K562 (cell line): Measurements from ENCODE around the gene CAPN10. TPM values are rescaled to one million over a fixed set of nuclear protein-coding genes. Genes with fewer than 3 reads are reported as not detected.
A peak's percentile ranks its signal among the peaks of the same experiment; 100 is the strongest.

Experiments used
- ARHGAP35 ChIP-seq: fragments of 450-650 bp; IDR thresholded peaks from 2 replicates; pipeline ENCODE4 v1.6.1; 2018; ENCODE audit not compliant: partially characterized antibody
- BDP1 ChIP-seq: IDR thresholded peaks from 3 replicates; pipeline ENCODE4 v1.6.1; 2011; ENCODE audit not compliant: insufficient read length, insufficient read depth
- GTF2F1 ChIP-seq: IDR thresholded peaks from 2 replicates; pipeline ENCODE4 v1.6.1; 2011; ENCODE audit warnings: low read depth, low read length, improper control_type of control experiment
- HDAC8 ChIP-seq: fragments of 450-650 bp; IDR thresholded peaks from 2 replicates; pipeline ENCODE4 v1.6.1; 2016; ENCODE audit warnings: mild to moderate bottlenecking, missing genetic modification characterization, moderate library complexity, missing compliant biosample characterization
- HOMEZ ChIP-seq: fragments of 250-450 bp; sonication (Bioruptor Pico); IDR thresholded peaks from 2 replicates; pipeline ENCODE4 v1.4.0; 2020; ENCODE audit warnings: mild to moderate bottlenecking, moderate library complexity
- MTA3 ChIP-seq: fragments of 450-650 bp; formaldehyde crosslinking; IDR thresholded peaks from 2 replicates; pipeline ENCODE4 v1.6.1; 2017; ENCODE audit warnings: mild to moderate bottlenecking, borderline replicate concordance
- PHB ChIP-seq: fragments of 250-450 bp; sonication (Bioruptor Pico); IDR thresholded peaks from 2 replicates; pipeline ENCODE4 v1.5.0; 2021
- PURB ChIP-seq: sonication (generic); formaldehyde crosslinking; IDR thresholded peaks from 2 replicates; pipeline ENCODE4 v1.9.0; 2021; ENCODE audit warnings: low read depth, mild to moderate bottlenecking, missing genetic modification reagents
- SIN3A ChIP-seq, 2 experiments: fragments of 150-350 bp in 1 of 2; IDR thresholded peaks; 2 replicates each; pipeline ENCODE4 v1.6.1; 2011 to 2016; ENCODE audit warnings: borderline replicate concordance in 2 of 2, low read depth in 2 of 2, low read length in 2 of 2, mild to moderate bottlenecking in 2 of 2, moderate library complexity in 2 of 2; ENCODE audit not compliant: control insufficient read depth in 1 of 2
- TEAD1 ChIP-seq, 2 experiments: fragments of 450-650 bp in 1 of 2; sonication (generic) in 1 of 2; formaldehyde crosslinking; IDR thresholded peaks; 2 replicates each; pipeline versions ENCODE4 v1.4.0 to v1.8.0; 2020 to 2022; ENCODE audit warnings: mild to moderate bottlenecking in 2 of 2, missing genetic modification reagents in 1 of 2
- TOE1 ChIP-seq, 2 experiments: fragments of 450-650 bp in 1 of 2; sonication (generic) in 1 of 2; formaldehyde crosslinking in 1 of 2; IDR thresholded peaks; 2 replicates each; pipeline versions ENCODE4 v1.7.1 to v1.8.0; 2016 to 2022; ENCODE audit warnings: borderline replicate concordance in 2 of 2, mild to moderate bottlenecking in 2 of 2, antibody characterized with exemption in 1 of 2, inconsistent platforms in 1 of 2, low read depth in 1 of 2, missing genetic modification reagents in 1 of 2, moderate library complexity in 1 of 2
- ZNF133 ChIP-seq: fragments of 250-450 bp; sonication (Bioruptor Pico); IDR thresholded peaks from 2 replicates; pipeline ENCODE4 v1.4.0; 2020; ENCODE audit warnings: mild to moderate bottlenecking
- ZNF436 ChIP-seq: fragments of 250-450, 450-650 bp; sonication (Bioruptor Pico); formaldehyde crosslinking; IDR thresholded peaks from 2 replicates; pipeline ENCODE4 v1.7.0; 2020; ENCODE audit warnings: mild to moderate bottlenecking
- ZNF780A ChIP-seq: fragments of 250-450 bp; sonication (Bioruptor Pico); IDR thresholded peaks from 2 replicates; pipeline ENCODE4 v1.5.0; 2021; ENCODE audit warnings: mild to moderate bottlenecking
- polyA plus RNA-seq, 8 experiments: library from polyadenylated mRNA; depleted of rRNA in 4 of 8; stranded (reverse) in 5 of 8; unstranded in 3 of 8; fragments of >200 nt; fragmentation: Nextera tagmentation in 2 of 8; fragmentation: Illumina TruSeq in 1 of 8; extraction: Ambion mirVana in 2 of 8; extraction: Trizol in 1 of 8; gene quantifications; 2 replicates each; pipeline versions ENCODE4 v1.2.1 to v1.2.3, GENCODE V29; 2011 to 2014; ENCODE audit warnings: inconsistent platforms in 1 of 8, missing spikeins in 1 of 8
- total RNA-seq, 7 experiments: library from RNA; depleted of rRNA in 6 of 7; stranded (reverse); fragments of >200 nt in 6 of 7; fragmentation: Illumina TruSeq in 2 of 7; extraction: Trizol in 2 of 7; gene quantifications; 2 replicates each; pipeline versions ENCODE4 v1.2.1 to v1.2.3, GENCODE V29; 2011 to 2021; ENCODE audit warnings: low replicate concordance in 1 of 7
- TF ChIP-seq, protein P1 (sequence below), 2 experiments: fragments of 150-350 bp in 1 of 2; IDR thresholded peaks; 2 replicates each; pipeline ENCODE4 v1.6.1; 2012 to 2016; ENCODE audit warnings: low read depth in 2 of 2, low read length in 2 of 2, mild to moderate bottlenecking in 1 of 2, moderate library complexity in 1 of 2
- TF ChIP-seq, protein P2 (sequence below): fragments of 200-800 bp; sonication (Bioruptor generic); IDR thresholded peaks from 2 replicates; pipeline ENCODE4 v1.6.1; 2016; ENCODE audit warnings: missing genetic modification characterization, missing compliant biosample characterization

The CAPN10 gene
- total and polyA plus RNA-seq, 9 of the 15 experiments (the other 6 are each of a cell fraction or from before 2014, with no cell fraction given), result 0.08 to 26.1 (median 8.4) TPM

DNA sequence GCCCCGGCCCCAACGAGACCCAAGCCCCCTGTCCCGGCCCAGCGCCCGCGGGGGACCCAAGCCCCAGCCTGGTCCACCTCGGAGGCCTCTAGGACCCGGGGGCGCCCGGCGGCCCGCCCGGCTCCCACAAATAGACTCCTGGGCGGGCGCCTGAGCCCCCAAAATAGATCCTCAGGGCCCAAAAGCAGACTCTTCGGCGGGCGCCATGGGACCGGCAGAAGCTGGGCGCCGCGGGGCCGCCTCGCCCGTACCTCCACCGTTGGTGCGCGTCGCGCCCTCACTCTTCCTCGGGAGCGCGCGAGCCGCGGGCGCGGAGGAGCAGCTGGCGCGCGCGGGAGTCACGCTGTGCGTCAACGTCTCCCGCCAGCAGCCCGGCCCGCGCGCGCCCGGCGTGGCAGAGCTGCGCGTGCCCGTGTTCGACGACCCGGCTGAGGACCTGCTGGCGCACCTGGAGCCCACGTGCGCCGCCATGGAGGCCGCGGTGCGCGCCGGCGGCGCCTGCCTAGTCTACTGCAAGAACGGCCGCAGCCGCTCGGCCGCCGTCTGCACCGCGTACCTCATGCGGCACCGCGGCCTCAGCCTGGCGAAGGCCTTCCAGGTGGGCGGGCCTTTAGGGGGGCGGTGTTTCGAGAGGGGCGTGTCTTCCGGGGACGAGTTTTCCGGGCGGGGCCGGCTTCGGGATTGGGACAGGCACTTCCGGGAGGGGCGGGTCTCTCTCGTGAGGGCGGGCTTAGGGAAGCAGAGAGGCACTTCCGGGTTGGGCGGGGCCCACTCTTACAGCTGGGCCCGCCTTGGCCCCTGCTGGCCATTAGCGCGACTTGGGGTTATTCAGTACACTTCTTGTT is 25.8 kb upstream of the CAPN10 start (continued):
- TF ChIP-seq, protein P1, sequence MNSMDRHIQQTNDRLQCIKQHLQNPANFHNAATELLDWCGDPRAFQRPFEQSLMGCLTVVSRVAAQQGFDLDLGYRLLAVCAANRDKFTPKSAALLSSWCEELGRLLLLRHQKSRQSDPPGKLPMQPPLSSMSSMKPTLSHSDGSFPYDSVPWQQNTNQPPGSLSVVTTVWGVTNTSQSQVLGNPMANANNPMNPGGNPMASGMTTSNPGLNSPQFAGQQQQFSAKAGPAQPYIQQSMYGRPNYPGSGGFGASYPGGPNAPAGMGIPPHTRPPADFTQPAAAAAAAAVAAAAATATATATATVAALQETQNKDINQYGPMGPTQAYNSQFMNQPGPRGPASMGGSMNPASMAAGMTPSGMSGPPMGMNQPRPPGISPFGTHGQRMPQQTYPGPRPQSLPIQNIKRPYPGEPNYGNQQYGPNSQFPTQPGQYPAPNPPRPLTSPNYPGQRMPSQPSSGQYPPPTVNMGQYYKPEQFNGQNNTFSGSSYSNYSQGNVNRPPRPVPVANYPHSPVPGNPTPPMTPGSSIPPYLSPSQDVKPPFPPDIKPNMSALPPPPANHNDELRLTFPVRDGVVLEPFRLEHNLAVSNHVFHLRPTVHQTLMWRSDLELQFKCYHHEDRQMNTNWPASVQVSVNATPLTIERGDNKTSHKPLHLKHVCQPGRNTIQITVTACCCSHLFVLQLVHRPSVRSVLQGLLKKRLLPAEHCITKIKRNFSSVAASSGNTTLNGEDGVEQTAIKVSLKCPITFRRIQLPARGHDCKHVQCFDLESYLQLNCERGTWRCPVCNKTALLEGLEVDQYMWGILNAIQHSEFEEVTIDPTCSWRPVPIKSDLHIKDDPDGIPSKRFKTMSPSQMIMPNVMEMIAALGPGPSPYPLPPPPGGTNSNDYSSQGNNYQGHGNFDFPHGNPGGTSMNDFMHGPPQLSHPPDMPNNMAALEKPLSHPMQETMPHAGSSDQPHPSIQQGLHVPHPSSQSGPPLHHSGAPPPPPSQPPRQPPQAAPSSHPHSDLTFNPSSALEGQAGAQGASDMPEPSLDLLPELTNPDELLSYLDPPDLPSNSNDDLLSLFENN (IDR thresholded peaks at IDR 0.05; ENCODE audit: low read depth in 2 of 2, low read length in 2 of 2), result 0 out of 4 replicates have a peak, but pooled peaks of 1 of the 2 experiments have one; percentile 14
- TF ChIP-seq GTF2F1 (no peak), PURB (CRISPR knock-in tag) (no peak), TOE1 (IDR thresholded peaks at IDR 0.05; ENCODE audit: borderline replicate concordance) (no peak; the same call in 1 of the 2 replicates), TOE1 (CRISPR knock-in tag; IDR thresholded peaks at IDR 0.05; ENCODE audit: borderline replicate concordance, low read depth) (no peak), MTA3 (0 out of 2 replicates have a peak, but pooled peaks have one; percentile 5), HOMEZ (no peak), ZNF780A (CRISPR knock-in tag) (no peak), PHB (CRISPR knock-in tag) (no peak), SIN3A (IDR thresholded peaks at IDR 0.05; ENCODE audit: borderline replicate concordance in 2 of 2, control insufficient read depth in 1 of 2, low read depth in 2 of 2, low read length in 2 of 2) (peak in 1 of 2 experiments; percentile 7; a peak in 1 of 4 replicates), HDAC8 (tag) (peak; percentile 80), TEAD1 (CRISPR knock-in tag; IDR thresholded peaks at IDR 0.05) (peak in 1 of 2 experiments; percentile 74; a peak in 1 of 4 replicates), ZNF133 (CRISPR knock-in tag) (no peak), ARHGAP35 (no peak), BDP1 (no peak), ZNF436 (CRISPR knock-in tag) (no peak)
- TF ChIP-seq, protein P2, sequence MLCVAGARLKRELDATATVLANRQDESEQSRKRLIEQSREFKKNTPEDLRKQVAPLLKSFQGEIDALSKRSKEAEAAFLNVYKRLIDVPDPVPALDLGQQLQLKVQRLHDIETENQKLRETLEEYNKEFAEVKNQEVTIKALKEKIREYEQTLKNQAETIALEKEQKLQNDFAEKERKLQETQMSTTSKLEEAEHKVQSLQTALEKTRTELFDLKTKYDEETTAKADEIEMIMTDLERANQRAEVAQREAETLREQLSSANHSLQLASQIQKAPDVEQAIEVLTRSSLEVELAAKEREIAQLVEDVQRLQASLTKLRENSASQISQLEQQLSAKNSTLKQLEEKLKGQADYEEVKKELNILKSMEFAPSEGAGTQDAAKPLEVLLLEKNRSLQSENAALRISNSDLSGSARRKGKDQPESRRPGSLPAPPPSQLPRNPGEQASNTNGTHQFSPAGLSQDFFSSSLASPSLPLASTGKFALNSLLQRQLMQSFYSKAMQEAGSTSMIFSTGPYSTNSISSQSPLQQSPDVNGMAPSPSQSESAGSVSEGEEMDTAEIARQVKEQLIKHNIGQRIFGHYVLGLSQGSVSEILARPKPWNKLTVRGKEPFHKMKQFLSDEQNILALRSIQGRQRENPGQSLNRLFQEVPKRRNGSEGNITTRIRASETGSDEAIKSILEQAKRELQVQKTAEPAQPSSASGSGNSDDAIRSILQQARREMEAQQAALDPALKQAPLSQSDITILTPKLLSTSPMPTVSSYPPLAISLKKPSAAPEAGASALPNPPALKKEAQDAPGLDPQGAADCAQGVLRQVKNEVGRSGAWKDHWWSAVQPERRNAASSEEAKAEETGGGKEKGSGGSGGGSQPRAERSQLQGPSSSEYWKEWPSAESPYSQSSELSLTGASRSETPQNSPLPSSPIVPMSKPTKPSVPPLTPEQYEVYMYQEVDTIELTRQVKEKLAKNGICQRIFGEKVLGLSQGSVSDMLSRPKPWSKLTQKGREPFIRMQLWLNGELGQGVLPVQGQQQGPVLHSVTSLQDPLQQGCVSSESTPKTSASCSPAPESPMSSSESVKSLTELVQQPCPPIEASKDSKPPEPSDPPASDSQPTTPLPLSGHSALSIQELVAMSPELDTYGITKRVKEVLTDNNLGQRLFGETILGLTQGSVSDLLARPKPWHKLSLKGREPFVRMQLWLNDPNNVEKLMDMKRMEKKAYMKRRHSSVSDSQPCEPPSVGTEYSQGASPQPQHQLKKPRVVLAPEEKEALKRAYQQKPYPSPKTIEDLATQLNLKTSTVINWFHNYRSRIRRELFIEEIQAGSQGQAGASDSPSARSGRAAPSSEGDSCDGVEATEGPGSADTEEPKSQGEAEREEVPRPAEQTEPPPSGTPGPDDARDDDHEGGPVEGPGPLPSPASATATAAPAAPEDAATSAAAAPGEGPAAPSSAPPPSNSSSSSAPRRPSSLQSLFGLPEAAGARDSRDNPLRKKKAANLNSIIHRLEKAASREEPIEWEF, result no peak
